Activated CD8-positive, alpha-beta memory T cell treated with anti-CD3 and anti-CD28 coated beads, Interleukin-2, amount 10 ng/mL, durations not matched to agents 7 days and 5 days (primary cell): ENCODE measurements around the gene RAB3A. TPM values are rescaled to one million over a fixed set of nuclear protein-coding genes. Genes with fewer than 3 reads are reported as not detected.

Source experiments
- ATAC-seq: fragments of 150-1000 bp; cut with Tn5 transposase; one replicate; pipeline ENCODE4 v1.10.0; 2021; ENCODE audit warnings: moderate library complexity
- CTCF ChIA-PET: fragments of 350-600 bp; sonication (Branson Sonifier 250); formaldehyde crosslinking; loops from one replicate; lab custom pipeline; 2021; ENCODE audit warnings: antibody characterized with exemption; lab: Charles Lee
- DNase-seq: peaks from one replicate; pipeline ENCODE4 v3.0.0-alpha.2; 2020
- H3K27ac Mint-ChIP-seq: one replicate; pipeline ENCODE4 v1.8.0; 2021; ENCODE audit warnings: mild to moderate bottlenecking, mixed read lengths
- H3K27me3 Mint-ChIP-seq: one replicate; pipeline ENCODE4 v1.8.0; 2021; ENCODE audit warnings: mixed read lengths
- H3K36me3 Mint-ChIP-seq: one replicate; pipeline ENCODE4 v1.8.0; 2021; ENCODE audit warnings: mild to moderate bottlenecking, mixed read lengths
- H3K4me1 Mint-ChIP-seq: one replicate; pipeline ENCODE4 v1.8.0; 2021; ENCODE audit warnings: mixed read lengths
- H3K4me3 Mint-ChIP-seq: one replicate; pipeline ENCODE4 v1.8.0; 2021; ENCODE audit warnings: mild to moderate bottlenecking, moderate library complexity, mixed read lengths
- H3K9me3 Mint-ChIP-seq: one replicate; pipeline ENCODE4 v1.8.0; 2022; ENCODE audit warnings: low read depth, mixed read lengths
- total RNA-seq, 2 experiments: library from RNA; stranded (reverse); gene quantifications; one replicate each; pipeline ENCODE4 v1.2.3, GENCODE V29; 2021

The RAB3A gene
- total RNA-seq, 2 experiments from 2014 or later: 3.5 to 3.7 TPM

DNA sequence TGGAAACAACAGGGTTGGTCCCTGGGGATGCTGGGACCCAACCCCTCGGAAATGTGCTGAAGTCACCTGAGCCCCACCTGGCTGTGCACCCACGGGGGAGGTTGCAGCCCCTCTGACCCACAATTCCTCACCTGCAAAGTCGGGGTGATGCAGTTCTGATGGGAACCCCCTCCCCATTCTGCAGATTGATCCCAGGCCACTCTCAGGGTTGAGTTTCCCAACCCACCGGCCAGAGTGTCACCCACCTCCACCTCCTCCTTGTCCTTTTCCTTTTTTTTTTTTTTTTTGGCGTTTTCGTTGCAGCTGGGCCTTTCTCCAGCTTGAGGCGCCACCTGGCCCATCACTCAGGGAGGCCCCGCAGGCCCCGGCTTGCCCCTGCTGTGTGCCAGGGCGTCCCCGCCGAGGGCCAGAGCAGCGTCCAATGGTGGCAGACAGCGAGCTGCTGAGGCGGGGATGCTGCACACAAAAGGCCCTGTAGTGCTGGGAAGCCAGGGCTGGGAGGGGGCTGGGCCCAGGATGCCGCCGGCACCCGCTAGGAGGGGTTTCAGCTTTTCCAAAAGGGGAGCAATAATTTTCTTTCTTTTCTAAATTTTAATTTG is 46.3 kb downstream of the RAB3A start:
- Mint-ChIP-seq H3K36me3 (no peaks in the 10 kb centered on the region), H3K4me3 (no peak overlapping the region), H3K4me1 (peaks cover 17% of the 10 kb centered on the region), H3K27me3 (no peaks in the 10 kb centered on the region), H3K27ac (no peak overlapping the region), H3K9me3 (no peaks in the 10 kb centered on the region)
- DNase-seq (no peak), ATAC-seq (no peak)
- CTCF ChIA-PET: interaction anchor here (1.1 to 1.2 kb wide), 2 partner anchors 10 to 45 kb away, joined by 3 read pairs; no protein-coding TSS in a partner anchor

DNA sequence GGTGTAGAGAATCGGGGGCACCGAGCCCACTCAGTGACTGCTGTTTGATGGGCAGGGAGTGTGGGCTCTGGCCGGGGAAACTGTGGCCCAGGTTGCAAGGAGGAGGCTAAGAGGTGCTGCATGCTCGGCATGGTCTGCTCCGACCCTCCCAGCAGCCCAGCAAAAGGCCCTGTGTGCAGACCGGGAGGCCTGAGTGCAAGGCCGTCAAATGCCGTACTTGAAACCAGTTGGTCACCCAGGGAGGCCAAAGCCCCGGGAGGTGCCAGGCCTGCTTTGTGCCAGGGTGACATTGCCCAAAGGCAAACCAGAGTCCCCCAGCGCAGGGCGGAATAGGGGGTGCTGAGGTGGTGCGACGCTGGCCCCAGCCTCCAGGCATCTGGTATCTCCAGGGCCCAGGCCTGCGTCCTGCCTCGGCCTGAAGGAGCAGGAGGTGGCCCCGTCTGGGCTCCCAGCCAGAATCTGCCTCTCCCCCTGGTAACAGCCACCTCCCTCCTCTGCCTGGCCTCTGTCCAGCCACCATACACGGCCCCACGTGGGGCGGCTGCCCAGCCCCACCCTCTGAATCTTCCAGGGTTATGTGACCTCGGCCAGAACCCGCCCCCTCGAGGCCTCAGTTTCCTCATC is 46.9 kb downstream of the RAB3A start:
- DNase-seq (no peak), ATAC-seq (no peak)
- Mint-ChIP-seq H3K4me3 (no peak overlapping the region), H3K36me3 (no peaks in the 10 kb centered on the region), H3K9me3 (no peaks in the 10 kb centered on the region), H3K27me3 (no peaks in the 10 kb centered on the region), H3K4me1 (peaks cover 22% of the 10 kb centered on the region), H3K27ac (no peak overlapping the region)
- CTCF ChIA-PET: no interaction called here

DNA sequence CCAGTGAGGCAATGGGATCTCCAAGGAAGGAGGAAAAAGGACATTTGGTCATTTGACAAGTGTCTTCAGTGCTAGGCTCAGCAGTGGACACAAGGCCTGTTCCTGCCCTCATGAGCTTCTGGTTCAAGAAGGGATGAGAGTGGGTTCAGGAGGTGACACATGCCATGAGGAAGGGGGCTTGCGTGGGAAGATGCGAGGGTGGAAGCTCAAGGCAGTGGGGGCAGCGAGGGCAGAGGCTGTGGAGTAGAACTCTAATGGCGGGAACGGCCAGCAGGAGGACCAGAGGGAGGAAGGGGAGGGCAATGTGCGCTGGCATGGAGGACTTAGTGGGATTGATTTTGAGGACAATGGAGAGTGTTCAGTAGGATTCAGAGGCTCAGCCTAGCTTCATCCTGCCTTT is 47.6 kb downstream of the RAB3A start:
- CTCF ChIA-PET: interaction anchor here (0.6 to 2.6 kb wide), 3 partner anchors 12 to 44 kb away, joined by 3 to 8 read pairs (median 3); no protein-coding TSS in a partner anchor
- Mint-ChIP-seq H3K27ac (no peak overlapping the region), H3K9me3 (no peaks in the 10 kb centered on the region), H3K4me1 (peaks cover 27% of the 10 kb centered on the region), H3K27me3 (no peaks in the 10 kb centered on the region), H3K36me3 (no peaks in the 10 kb centered on the region), H3K4me3 (no peak overlapping the region)
- DNase-seq (no peak), ATAC-seq (no peak)

DNA sequence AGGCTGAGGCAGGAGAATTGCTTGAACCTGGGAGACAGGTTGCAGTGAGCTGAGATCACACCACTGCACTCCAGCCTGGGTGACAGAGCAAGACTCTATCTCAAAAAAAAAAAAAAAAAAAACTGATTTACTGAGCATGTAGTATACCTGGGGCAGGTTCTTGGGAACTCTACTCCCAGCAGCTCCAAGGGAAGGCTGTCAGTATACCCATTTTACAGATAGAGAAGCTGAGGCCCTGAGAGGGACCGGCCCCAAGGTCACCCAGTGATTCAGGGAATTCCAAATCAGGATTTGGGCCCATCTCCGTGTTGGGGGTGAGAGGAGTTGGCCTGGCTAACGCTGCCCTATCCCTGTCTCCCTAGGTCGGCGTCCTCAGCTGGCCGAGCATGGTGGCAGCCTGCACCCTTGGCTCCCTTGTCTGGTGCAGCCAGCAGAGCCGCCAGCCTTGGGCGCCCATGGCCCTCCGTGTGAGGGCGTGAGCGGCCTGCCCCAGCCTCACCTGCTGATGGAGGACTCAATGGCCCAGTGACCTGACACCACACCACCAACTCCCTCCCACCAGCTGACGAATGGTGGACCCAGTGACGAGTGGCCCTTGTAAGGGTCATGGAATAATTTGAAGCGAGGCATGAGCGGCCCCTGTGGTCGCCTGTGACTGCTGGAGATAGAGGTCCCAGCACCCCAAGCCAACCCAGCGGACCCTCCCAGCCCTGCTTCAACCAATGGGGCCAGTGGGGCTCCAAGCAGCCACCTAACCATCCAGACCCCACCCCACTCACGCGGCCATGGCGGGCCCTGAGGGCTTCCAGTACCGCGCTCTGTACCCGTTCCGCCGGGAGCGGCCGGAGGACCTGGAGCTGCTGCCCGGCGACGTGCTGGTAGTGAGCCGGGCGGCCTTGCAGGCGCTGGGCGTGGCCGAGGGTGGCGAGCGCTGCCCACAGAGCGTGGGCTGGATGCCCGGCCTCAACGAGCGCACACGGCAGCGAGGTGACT is 48.5 kb downstream of the RAB3A start:
- Mint-ChIP-seq H3K4me3 (no peak overlapping the region), H3K4me1 (peaks cover 26% of the 10 kb centered on the region), H3K27me3 (no peaks in the 10 kb centered on the region), H3K9me3 (no peaks in the 10 kb centered on the region), H3K27ac (no peak overlapping the region), H3K36me3 (peaks cover 4% of the 10 kb centered on the region)
- no peak for ATAC-seq
- DNase-seq: no peak
- CTCF ChIA-PET: interaction anchor here (0.6 to 2.6 kb wide), 4 partner anchors 13 to 43 kb away, joined by 3 to 8 read pairs (median 3); no protein-coding TSS in a partner anchor

DNA sequence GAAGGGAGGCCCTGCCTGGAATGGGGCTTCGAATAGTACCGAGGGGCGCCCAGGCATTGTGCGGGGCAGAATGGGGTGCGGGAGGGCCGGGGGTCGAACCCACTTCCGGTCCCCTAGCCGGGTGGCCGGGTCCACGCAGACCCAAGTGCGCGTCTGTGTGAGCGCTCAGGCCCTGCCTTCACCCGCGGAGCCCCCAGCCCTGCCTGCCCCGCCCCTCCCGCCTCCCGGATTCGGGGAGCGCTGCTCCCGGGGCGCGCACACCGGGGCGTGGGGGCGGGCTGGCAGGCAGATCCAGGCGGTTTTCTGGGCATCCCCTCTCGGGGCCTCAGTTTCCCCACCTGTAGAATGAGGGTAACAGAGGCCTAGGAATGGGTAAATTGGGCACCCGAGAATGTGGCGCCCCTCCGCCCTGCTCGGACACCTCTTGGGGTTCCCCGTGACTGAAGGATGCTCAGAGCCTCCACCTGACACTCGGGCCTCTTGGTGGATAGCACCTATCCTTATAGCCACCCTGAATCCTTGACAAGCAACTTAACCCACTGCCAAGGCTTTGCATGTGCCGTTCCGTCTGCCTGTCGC is 50.2 kb downstream of the RAB3A start:
- H3K4me1 Mint-ChIP-seq: peaks cover 31% of the 10 kb centered on the region
- H3K9me3 Mint-ChIP-seq: no peaks in the 10 kb centered on the region
- H3K4me3 Mint-ChIP-seq: peak overlapping the region; percentile 84
- CTCF ChIA-PET: interaction anchor here (1.0 to 2.6 kb wide), 2 partner anchors 40 to 43 kb away, joined by 4 to 8 read pairs; no protein-coding TSS in a partner anchor
- DNase-seq (peak; percentile 47), ATAC-seq (no peak)
- no peaks in the 10 kb centered on the region for H3K27me3 Mint-ChIP-seq
- H3K27ac Mint-ChIP-seq: peak overlapping the region; percentile 40
- peaks cover 11% of the 10 kb centered on the region for H3K36me3 Mint-ChIP-seq

DNA sequence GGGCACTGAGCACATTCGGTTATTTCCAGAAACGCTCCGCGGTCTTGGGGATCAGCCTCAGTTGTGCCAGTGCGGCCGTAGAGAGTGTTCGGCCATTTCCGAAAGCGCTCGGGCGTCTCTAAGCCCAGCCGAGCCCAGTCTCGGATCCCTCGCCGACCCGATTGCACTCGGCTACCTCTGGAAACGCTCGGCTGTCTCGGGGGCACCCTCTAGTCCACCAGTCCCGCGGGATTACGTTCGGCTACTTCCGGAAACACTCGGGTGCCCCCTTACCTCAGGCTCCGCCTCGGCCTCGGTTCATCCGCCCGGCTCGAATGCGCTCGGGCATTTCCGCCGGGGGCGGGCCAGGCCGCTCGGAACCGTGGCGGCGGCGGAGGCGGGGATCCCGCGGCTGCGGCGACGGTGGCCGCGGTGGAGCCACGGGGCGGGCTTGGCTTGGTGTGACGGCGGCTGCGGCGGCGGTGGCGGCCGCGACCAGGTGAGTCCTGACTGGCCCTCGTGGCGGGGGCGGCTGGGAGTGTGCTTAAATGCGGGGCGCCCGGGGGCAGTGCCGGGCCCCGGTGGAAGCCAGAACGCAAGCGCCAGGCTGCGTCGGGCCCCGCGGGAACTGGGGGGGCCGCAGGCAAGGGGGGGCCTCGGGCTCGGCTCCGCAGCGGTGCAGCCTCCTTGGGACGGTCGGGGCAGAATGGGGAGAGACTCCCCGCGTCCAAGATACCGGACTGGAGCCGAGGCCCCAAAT is 50.9 kb downstream of the RAB3A start, which contains the start of gene PIK3R2:
Gene PIK3R2, plus strand, starts transcription at position 347 of the 739 bp plus-strand sequence. CDS start 2,717 bp downstream, outside the sequence.
- peak within 1 kb of the TSS; percentile 93 for H3K27ac Mint-ChIP-seq
- CTCF ChIA-PET: interaction anchor here (0.8 to 3.1 kb wide), 15 partner anchors 8 to 294 kb away, joined by 3 to 47 read pairs (median 5); partner anchors contain the start of genes RAB3A and RPL18A
- no peaks in the 10 kb centered on the region for H3K9me3 Mint-ChIP-seq
- H3K27me3 Mint-ChIP-seq: no peaks in the 10 kb centered on the region
- H3K4me3 Mint-ChIP-seq: peak within 1 kb of the TSS; percentile 84
- H3K36me3 Mint-ChIP-seq: peaks cover 13% of the 10 kb centered on the region
- peak; percentile 100 for DNase-seq
- peaks cover 35% of the 10 kb centered on the region for H3K4me1 Mint-ChIP-seq
- ATAC-seq: peak; percentile 93

DNA sequence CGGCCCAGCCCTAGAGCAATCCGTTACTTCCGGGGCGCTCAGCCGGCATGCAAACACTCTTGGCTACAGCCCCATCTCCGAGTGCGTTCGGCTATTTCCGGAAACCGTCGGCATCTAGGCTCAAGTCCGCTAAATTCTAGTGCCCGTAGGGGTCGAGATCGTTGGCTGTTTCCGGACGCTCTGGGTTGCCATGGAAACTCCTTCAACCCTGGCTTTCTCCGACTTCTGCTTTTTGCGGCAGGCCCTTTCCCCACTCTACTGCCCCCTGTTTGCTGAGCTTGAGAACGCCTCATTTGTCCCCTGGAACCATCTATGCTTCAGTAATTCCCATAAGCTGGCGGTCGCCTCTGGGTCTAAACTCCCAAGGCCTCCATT is 51.4 kb downstream of the RAB3A start:
- CTCF ChIA-PET: interaction anchor here (0.8 to 3.1 kb wide), 18 partner anchors 8 to 293 kb away, joined by 3 to 47 read pairs (median 5); partner anchors contain the start of genes RAB3A and RPL18A
- H3K27me3 Mint-ChIP-seq: no peaks in the 10 kb centered on the region
- H3K9me3 Mint-ChIP-seq: no peaks in the 10 kb centered on the region
- H3K36me3 Mint-ChIP-seq: peaks cover 16% of the 10 kb centered on the region
- peak overlapping the region; percentile 93 for H3K27ac Mint-ChIP-seq
- peak overlapping the region; percentile 84 for H3K4me3 Mint-ChIP-seq
- peaks cover 35% of the 10 kb centered on the region for H3K4me1 Mint-ChIP-seq
- ATAC-seq (peak; percentile 80), DNase-seq (peak; percentile 100)

DNA sequence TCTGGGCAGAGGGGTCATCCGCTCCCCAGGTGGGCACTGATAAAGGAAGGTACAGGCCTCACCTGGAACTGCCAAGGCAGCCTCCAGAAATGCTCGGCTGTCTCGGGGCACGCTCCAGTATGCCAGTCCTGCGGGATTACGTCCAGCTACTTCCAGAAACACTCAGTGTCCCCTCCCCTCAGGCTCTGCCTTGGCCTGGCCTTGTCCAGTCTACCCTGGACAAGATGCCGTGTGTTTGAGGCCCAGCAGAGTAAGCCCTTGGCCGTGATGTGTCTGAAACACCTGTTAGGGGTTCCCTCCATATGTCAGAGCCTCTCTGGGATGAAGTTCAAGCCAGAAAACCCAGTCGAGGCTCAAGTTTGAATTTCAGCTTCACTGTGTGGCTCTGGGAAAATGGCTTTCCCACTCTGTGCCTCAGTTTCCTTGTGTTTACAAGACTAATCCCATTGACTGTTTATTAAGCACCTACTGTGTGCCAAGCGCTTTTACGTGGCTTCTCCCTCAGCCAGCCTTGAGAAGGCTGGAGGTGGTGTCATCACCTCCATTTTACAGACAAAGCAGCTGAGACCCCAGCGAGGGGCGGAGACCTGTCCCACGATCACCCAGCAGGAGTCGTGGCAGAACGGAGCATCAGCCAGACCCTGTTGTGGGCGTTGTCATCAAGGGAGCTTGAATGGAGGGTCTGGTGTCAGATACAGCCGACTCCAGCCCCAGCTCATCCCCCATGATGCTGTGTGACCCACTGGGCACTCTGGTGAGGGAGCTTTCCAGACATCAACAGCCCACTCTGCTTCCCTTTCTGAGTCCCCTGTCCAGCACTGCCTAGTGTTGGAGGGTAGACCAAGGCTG is 52.8 kb downstream of the RAB3A start:
- CTCF ChIA-PET: interaction anchor here (0.6 to 3.1 kb wide), 16 partner anchors 10 to 237 kb away, joined by 3 to 47 read pairs (median 5); partner anchors contain the start of genes CCDC124, IL12RB1 and RAB3A
- no peaks in the 10 kb centered on the region for H3K9me3 Mint-ChIP-seq

DNA sequence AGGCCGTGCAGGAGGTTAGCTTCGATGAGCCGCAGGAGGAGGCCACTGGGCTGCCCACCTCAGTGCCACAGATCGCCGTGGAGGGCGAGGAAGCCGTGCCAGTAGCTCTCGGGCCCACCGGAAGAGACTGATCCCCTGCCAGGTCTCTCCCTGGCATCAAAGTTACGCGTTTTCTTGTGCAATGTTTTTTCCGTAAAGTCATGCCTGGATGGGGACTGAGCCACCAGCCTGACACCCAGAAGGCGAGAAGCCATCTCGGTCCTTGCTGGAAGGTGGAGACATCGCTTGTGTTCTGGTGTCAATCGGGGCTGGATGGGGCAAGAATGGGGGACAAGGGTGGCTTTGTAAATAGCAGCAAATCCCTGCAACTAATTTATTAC is 54.3 kb downstream of the RAB3A start:
- DNase-seq: no peak

More for the DNA sequence above, 52.8 kb downstream of the RAB3A start:
- DNase-seq (no peak), ATAC-seq (no peak)
- H3K36me3 Mint-ChIP-seq: peaks cover 22% of the 10 kb centered on the region
- H3K27ac Mint-ChIP-seq: peak overlapping the region; percentile 93
- H3K27me3 Mint-ChIP-seq: no peaks in the 10 kb centered on the region
- peaks cover 35% of the 10 kb centered on the region for H3K4me1 Mint-ChIP-seq
- H3K4me3 Mint-ChIP-seq: peak overlapping the region; percentile 84

DNA sequence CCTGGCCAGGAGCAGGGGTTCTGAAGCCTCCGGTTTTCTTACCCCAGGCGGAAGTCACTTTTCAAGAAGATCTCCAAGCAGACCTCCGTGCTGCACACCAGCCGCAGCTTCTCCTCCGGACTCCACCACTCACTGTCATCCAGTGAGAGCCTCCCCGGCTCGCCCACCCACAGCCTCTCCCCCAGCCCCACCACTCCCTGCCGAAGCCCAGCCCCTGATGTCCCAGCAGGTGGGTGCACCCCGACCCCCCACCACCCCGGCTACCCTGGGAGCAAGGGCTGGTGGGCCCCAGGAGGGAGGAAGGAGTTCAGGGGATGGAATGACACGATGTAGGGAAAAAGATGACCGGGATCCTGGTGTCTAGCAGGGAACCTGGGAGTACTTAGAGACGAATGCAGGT is 56.4 kb downstream of the RAB3A start:
- Mint-ChIP-seq H3K36me3 (peaks cover 39% of the 10 kb centered on the region), H3K27ac (no peak overlapping the region), H3K4me1 (peaks cover 24% of the 10 kb centered on the region), H3K4me3 (no peak overlapping the region), H3K9me3 (no peaks in the 10 kb centered on the region), H3K27me3 (no peaks in the 10 kb centered on the region)
- ATAC-seq: no peak
- no peak for DNase-seq
- CTCF ChIA-PET: no interaction called here

More for the DNA sequence above, 54.3 kb downstream of the RAB3A start:
- peaks cover 35% of the 10 kb centered on the region for H3K4me1 Mint-ChIP-seq
- no peaks in the 10 kb centered on the region for H3K27me3 Mint-ChIP-seq
- CTCF ChIA-PET: interaction anchor here (0.5 to 1.4 kb wide), 4 partner anchors 11 to 154 kb away, joined by 3 to 5 read pairs (median 4); no protein-coding TSS in a partner anchor
- no peaks in the 10 kb centered on the region for H3K9me3 Mint-ChIP-seq
- no peak for ATAC-seq
- H3K36me3 Mint-ChIP-seq: peaks cover 31% of the 10 kb centered on the region
- no peak overlapping the region for H3K4me3 Mint-ChIP-seq
- H3K27ac Mint-ChIP-seq: no peak overlapping the region
